HG03442 (cell line): ENCODE measurements around the gene KRT13.

Experiments used
- ATAC-seq: cut with Tn5 transposase; IDR thresholded peaks from one replicate; pipeline ENCODE4 v1.9.1; 2021; ENCODE audit warnings: mild to moderate bottlenecking, moderate library complexity; ENCODE audit not compliant: unreplicated experiment

KRT13 gene

DNA sequence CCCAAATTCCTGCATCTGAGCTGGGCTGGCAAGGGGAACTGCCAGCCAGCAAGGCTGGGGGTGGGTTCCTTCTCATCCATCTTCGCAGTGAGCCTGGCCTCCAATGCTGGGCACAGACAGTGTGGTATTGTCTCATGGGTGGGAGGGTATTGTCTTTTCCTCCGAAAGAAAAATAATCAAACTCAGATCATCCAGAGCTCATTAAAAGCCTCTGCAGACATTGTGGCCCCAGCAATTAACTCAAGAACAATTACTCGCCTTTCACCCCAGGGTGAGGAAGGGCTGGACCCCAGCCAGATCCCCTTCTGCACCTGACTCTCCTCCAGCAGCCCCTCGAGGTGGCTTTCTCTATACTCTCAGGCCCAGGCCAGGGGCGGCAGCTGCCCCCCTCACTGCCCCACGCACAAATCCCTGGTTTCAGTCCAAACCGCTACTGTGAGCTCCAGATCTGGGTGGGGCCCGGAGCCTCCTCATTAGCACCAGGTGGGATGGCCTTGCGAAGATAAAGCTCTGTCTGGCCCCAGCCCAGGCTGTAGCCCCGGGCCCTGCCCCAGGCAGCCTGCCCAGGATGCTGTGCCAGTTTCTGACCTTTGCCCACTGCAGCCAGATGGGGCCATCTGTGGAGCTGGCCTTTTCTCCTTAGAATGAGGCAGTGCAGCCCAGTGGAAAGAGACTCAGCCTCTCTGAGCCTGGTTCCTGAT, 15.6 kb upstream of the KRT13 start:
- no peak for ATAC-seq

GRCh38 chr17:41519501-41520224, 14.3 kb upstream of the KRT13 start:
- ATAC-seq: no peak

- no peak for ATAC-seq
Measured at GRCh38 chr17:41518789-41519449, 13.5 kb upstream of the KRT13 start, which contains the start of gene KRT15. KRT15 (minus strand) TSS chr17:41518890; CDS start chr17:41518827, 63 bp downstream.

GRCh38 chr17:41518031-41518430, 12.6 kb upstream of the KRT13 start:
- no peak for ATAC-seq

GRCh38 chr17:41516830-41517283, 11.4 kb upstream of the KRT13 start:
- ATAC-seq: no peak

GRCh38 chr17:41516147-41516829, 10.9 kb upstream of the KRT13 start:
- no peak for ATAC-seq

DNA sequence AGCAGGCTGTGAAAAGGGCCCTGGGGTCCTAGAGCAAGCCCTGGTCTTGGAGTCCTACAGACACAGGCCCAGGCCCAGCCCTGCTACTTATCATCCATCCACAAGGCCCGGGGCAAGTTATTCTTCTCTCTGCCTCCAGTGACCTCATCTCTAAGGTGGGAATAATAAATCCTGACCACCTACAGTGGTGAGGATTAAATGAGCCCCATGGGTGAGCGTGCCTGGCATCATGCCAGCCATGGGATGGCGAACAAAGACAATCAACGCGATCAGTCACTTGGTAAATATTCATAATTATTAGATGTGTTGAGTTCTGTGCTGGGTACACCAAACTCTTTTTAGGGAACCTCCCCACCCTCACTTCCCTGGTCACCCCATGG, 7.7 kb upstream of the KRT13 start:
- ATAC-seq: no peak

- ATAC-seq: no peak
Measured at GRCh38 chr17:41512546-41513167, 7.2 kb upstream of the KRT13 start.

- ATAC-seq: no peak
Measured at GRCh38 chr17:41511716-41512115, 6.3 kb upstream of the KRT13 start.

DNA sequence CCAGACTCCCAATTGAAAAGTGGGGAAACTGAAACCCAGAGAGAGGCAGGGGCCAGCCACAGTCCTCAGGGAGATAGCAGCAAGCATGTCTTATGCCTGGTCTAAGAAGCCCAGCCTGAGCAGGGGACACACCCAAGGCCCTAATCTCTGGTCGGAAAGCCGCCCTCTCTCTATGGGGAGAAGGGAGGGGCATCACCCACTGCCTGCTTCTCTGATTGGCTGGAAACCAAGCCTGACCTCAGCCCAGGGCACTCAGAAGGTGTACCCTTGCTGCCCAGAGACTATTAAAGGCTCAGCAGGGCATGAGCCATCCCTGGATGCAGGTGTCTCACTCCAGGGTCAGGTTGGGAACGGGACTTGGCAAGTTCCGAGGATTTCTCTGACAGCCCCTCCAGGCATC, 5.7 kb upstream of the KRT13 start:
- no peak for ATAC-seq

DNA sequence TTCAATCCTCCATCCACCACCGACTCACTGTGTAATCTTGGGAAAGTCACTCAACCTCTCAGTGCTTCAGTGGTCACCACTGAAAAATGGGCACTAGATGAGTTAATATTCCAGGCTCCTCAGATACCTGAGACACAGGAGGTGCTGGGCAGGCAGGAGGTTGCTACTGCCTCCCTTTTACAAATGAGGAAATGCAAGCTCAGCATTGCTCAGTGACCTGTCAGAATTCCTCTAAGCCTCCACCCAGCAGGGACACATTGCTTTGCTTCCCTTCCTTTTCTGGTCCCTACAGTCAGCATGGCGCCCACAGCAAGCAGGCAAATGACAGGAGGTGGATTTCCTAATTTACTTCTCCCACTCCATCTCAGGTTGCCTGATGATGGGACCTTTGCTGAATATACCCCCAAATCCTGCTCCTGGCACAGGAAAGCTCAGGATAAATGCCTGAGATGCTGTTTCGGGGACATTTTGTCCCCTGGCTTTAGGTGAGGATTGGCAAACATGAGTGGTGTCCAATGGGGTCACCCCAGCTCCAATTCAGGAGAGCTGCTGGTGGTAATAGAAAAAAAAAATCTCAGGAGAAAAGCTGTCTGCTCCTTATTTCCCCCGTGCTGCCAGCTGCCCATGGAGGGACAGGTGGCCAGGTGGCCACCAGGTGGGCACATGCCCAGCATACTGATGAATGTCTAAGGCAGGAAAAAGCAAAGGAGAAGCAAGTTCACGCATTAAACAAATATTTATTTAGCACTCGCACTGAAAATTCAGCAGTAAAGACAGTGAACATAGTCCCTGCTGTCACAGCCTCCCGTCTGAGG, 5.0 kb upstream of the KRT13 start:
- ATAC-seq: no peak

GRCh38 chr17:41507315-41507880, 2.0 kb upstream of the KRT13 start:
- no peak for ATAC-seq

DNA sequence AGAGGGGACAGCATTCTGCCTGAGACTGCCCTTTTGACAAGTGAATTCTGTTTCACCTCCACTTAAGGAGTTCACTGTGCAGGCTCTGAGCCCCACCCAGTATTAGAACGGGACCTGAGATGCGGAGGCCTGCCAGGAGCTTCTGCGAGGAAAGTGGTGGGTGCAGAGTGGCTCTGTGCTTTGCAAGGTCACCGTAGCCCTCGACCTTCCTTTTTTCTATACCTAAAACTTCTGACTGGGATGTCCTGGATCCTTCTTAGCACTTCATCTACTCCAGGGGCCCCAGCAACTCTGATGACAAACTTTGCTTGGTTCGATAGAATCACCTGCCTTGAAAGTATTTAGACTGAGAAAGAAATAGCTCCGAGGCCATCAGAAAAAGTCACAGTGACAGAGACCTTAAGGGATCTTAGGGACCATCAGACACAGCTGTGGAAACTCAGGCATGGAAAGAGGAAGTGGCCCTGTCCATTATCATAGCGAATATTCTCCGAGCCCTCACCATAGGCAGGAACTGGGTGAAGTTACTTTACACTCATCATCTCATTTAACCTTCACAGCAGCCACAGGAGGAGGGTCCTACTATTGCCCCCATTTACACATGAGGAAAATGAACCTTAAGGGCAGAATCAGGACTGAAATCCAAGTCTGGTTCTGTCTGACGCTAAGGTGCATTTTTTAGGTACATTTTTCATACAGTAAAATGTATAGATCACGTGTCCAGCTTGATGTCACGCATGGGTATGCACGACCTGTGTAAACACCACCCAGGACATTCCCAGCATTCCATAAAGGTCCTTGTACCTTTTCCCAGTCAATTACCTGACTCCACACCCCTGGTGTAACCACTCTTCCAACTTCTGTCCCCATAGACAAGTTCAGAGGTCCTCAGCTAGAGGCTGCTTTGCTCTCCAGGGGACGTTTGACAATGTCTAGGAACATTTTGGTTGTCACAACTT, 676 bp upstream of the KRT13 start:
- no peak for ATAC-seq

- ATAC-seq: no peak
Measured at GRCh38 chr17:41504246-41504977, 1.0 kb downstream of the KRT13 start.

- no peak for ATAC-seq
Measured at GRCh38 chr17:41503202-41503601, 2.2 kb downstream of the KRT13 start.

- no peak for ATAC-seq
Measured at GRCh38 chr17:41500131-41500911, 5.1 kb downstream of the KRT13 start.

GRCh38 chr17:41499714-41500113, 5.7 kb downstream of the KRT13 start:
- no peak for ATAC-seq
